Keratinocyte (primary cell): ENCODE data around the gene CMIP. TPM values are rescaled to one million over a fixed set of nuclear protein-coding genes. Genes with fewer than 3 reads are reported as not detected.

Experiments used
- DNase-seq: peaks from one replicate; pipeline ENCODE4 v3.0.0-alpha.2; 2011; ENCODE audit warnings: low read depth, missing footprints, low spot score
- FAIRE-seq: peaks from 2 replicates; lab custom pipeline; 2011; peaks lifted over from hg19 to GRCh38; lab: Jason Lieb, UNC
- H2AFZ ChIP-seq: 2 replicates; pipeline ENCODE4 v1.6.0; 2012; ENCODE audit warnings: low read length, control low read depth, inconsistent platforms; ENCODE audit not compliant: control insufficient read depth
- H3K27ac ChIP-seq: 2 replicates; pipeline ENCODE4 v1.5.1; 2011; ENCODE audit warnings: low read length; ENCODE audit not compliant: control insufficient read depth, insufficient read depth
- H3K27me3 ChIP-seq: 3 replicates; pipeline ENCODE4 v1.6.0; 2011; ENCODE audit warnings: low read length; ENCODE audit not compliant: control insufficient read depth, insufficient read depth; ENCODE audit errors: extremely low read depth
- H3K36me3 ChIP-seq, 2 experiments: 2 replicates in 1 of 2; 3 replicates in 1 of 2; pipeline ENCODE4 v1.5.1; 2011; ENCODE audit warnings: low read length in 2 of 2, mild to moderate bottlenecking in 1 of 2; ENCODE audit not compliant: control insufficient read depth in 2 of 2, insufficient read depth in 2 of 2; ENCODE audit errors: extremely low read depth in 1 of 2
- H3K4me1 ChIP-seq: 3 replicates; pipeline ENCODE4 v1.5.1; 2011; ENCODE audit warnings: low read length; ENCODE audit not compliant: control insufficient read depth, insufficient read depth; ENCODE audit errors: extremely low read depth
- H3K4me2 ChIP-seq: 3 replicates; pipeline ENCODE4 v1.6.0; 2011; ENCODE audit warnings: low read depth, low read length; ENCODE audit not compliant: control insufficient read depth, insufficient read depth; ENCODE audit errors: extremely low read depth
- H3K4me3 ChIP-seq, 3 experiments: fragments of 200-600 bp in 1 of 3; sonication (generic) in 1 of 3; 2 replicates in 2 of 3; 3 replicates in 1 of 3; pipeline ENCODE4 v1.5.1; 2011 to 2016; ENCODE audit warnings: low read length in 3 of 3, mild to moderate bottlenecking in 3 of 3, control low read depth in 2 of 3, inconsistent platforms in 1 of 3, low read depth in 1 of 3, mixed read lengths in 1 of 3, mixed run types in 1 of 3, moderate library complexity in 1 of 3; ENCODE audit not compliant: control insufficient read depth in 2 of 3, insufficient read depth in 2 of 3; ENCODE audit errors: extremely low read depth in 1 of 3
- H3K79me2 ChIP-seq: 2 replicates; pipeline ENCODE4 v1.6.0; 2012; ENCODE audit warnings: low read length; ENCODE audit not compliant: control insufficient read depth, insufficient read depth
- H3K9ac ChIP-seq: 3 replicates; pipeline ENCODE4 v1.6.0; 2011; ENCODE audit warnings: low read length; ENCODE audit not compliant: control insufficient read depth, insufficient read depth; ENCODE audit errors: extremely low read depth
- H3K9me1 ChIP-seq: 3 replicates; pipeline ENCODE4 v1.6.0; 2011; ENCODE audit warnings: low read length; ENCODE audit not compliant: control insufficient read depth, insufficient read depth; ENCODE audit errors: extremely low read depth
- H3K9me3 ChIP-seq: 2 replicates; pipeline ENCODE4 v1.5.1; 2012; ENCODE audit warnings: low read depth, low read length; ENCODE audit not compliant: control insufficient read depth
- H4K20me1 ChIP-seq: 3 replicates; pipeline ENCODE4 v1.6.0; 2011; ENCODE audit warnings: low read length; ENCODE audit not compliant: control insufficient read depth, insufficient read depth; ENCODE audit errors: extremely low read depth
- CTCF ChIP-seq, 3 experiments: IDR thresholded peaks in 1 of 3; conservative IDR thresholded peaks in 1 of 3; optimal IDR thresholded peaks in 1 of 3; 2 replicates in 2 of 3; 3 replicates in 1 of 3; pipeline versions ENCODE3 to v1.5.1; 2011; ENCODE audit warnings: low read length in 3 of 3, mild to moderate bottlenecking in 3 of 3, moderate library complexity in 2 of 3, control low read depth in 1 of 3, inconsistent platforms in 1 of 3; ENCODE audit not compliant: insufficient read depth in 2 of 3; ENCODE audit errors: extremely low read depth in 1 of 3
- EZH2 ChIP-seq: IDR thresholded peaks from one replicate; pipeline ENCODE4 v1.6.1; 2012; ENCODE audit warnings: inconsistent platforms, mild to moderate bottlenecking, low read length, moderate library complexity
- dilution Hi-C: fragments of 300-500 bp; cut with MboI; formaldehyde crosslinking; loops from one replicate; pipeline ENCODE4 v1.7.0; 2020; ENCODE audit warnings: low sequenced_read_pairs; ENCODE audit not compliant: extremely low pct_ligation_motif_present
- polyA plus RNA-seq, 5 experiments: library from polyadenylated mRNA; depleted of rRNA in 3 of 5; stranded (reverse) in 3 of 5; stranded (forward) in 1 of 5; unstranded in 1 of 5; fragments of >200 nt; gene quantifications; 1 replicate in 1 of 5; 2 replicates in 3 of 5; 3 replicates in 1 of 5; pipeline versions ENCODE4 v1.2.1 to v1.2.3, GENCODE V29; 2011 to 2012; ENCODE audit warnings: missing spikeins in 2 of 5, low read depth in 1 of 5, low replicate concordance in 1 of 5

Gene CMIP
- polyA plus RNA-seq, 1 donor (not counting 4 experiments of a cell fraction or from before 2014, with no cell fraction given), result 5.0 TPM

GRCh38 chr16:81731649-81732048, 287.0 kb downstream of the CMIP start:
- no peaks in the 10 kb centered on the region for H3K79me2 ChIP-seq
- H3K9me3 ChIP-seq, result no peaks in the 10 kb centered on the region
- no peak overlapping the region for H3K4me2 ChIP-seq
- peaks cover 10% of the 10 kb centered on the region for H3K4me1 ChIP-seq
- TF ChIP-seq CTCF (optimal IDR thresholded peaks at IDR 0.05 in 1 of 3, IDR thresholded peaks at IDR 0.05 in 1 of 3, conservative IDR thresholded peaks at IDR 0.05 in 1 of 3; ENCODE audit: extremely low read depth in 1 of 3, insufficient read depth in 2 of 3, low read length in 3 of 3), result no peak
- TF ChIP-seq EZH2, result no peak
- H3K9me1 ChIP-seq, result no peaks in the 10 kb centered on the region
- H3K36me3 ChIP-seq, result no peaks in the 10 kb centered on the region
- H4K20me1 ChIP-seq, result no peaks in the 10 kb centered on the region
- H3K4me3 ChIP-seq, result no peak overlapping the region
- dilution Hi-C loops, result no loop called here
- DNase-seq (no peak), FAIRE-seq (no peak)
- H2AFZ ChIP-seq, result no peak overlapping the region
- H3K27me3 ChIP-seq, result no peaks in the 10 kb centered on the region
- H3K27ac ChIP-seq, result no peak overlapping the region
- no peak overlapping the region for H3K9ac ChIP-seq

GRCh38 chr16:81732699-81733098, 288.1 kb downstream of the CMIP start:
- no peaks in the 10 kb centered on the region for H3K79me2 ChIP-seq

More at GRCh38 chr16:81732699-81733098, 288.1 kb downstream of the CMIP start:
- TF ChIP-seq EZH2 (no peak), CTCF (optimal IDR thresholded peaks at IDR 0.05 in 1 of 3, IDR thresholded peaks at IDR 0.05 in 1 of 3, conservative IDR thresholded peaks at IDR 0.05 in 1 of 3; ENCODE audit: extremely low read depth in 1 of 3, insufficient read depth in 2 of 3, low read length in 3 of 3) (no peak)
- Histone ChIP-seq H3K9me1 (no peaks in the 10 kb centered on the region), H3K9me3 (no peaks in the 10 kb centered on the region), H2AFZ (no peak overlapping the region), H3K27me3 (no peaks in the 10 kb centered on the region), H3K4me3 (no peak overlapping the region), H3K4me1 (peaks cover 14% of the 10 kb centered on the region), H3K9ac (no peak overlapping the region), H3K36me3 (no peaks in the 10 kb centered on the region), H3K4me2 (no peak overlapping the region), H4K20me1 (no peaks in the 10 kb centered on the region), H3K27ac (no peak overlapping the region)
- dilution Hi-C loops, result no loop called here
- FAIRE-seq (no peak), DNase-seq (no peak)
